SKM-1 (cell line): ENCODE results near the gene CD276.
A peak's percentile ranks its signal among the peaks of the same experiment; 100 is the strongest.
"Not testable (repeated sequence)": the region's sequence is repeated elsewhere in the genome, so short reads cannot be mapped to it uniquely, and the experiment has no call there.

Source experiments
- DNase-seq: peaks from one replicate; lab custom pipeline; 2025; ENCODE audit not compliant: unreplicated experiment; lab: John Stamatoyannopoulos, UW

The CD276 gene

GRCh38 chr15:73683777-73684580 lies at the start of gene CD276:
Gene CD276, plus strand, starts transcription at chr15:73684383. Its CDS starts 15,257 bp downstream, at chr15:73699640.
- no peak for DNase-seq

- no peak for DNase-seq
Measured at GRCh38 chr15:73637527-73637926, 46.7 kb upstream of the CD276 start.

GRCh38 chr15:73639464-73639863 lies 44.7 kb upstream of the CD276 start:
- not testable (repeated sequence) for DNase-seq

DNA sequence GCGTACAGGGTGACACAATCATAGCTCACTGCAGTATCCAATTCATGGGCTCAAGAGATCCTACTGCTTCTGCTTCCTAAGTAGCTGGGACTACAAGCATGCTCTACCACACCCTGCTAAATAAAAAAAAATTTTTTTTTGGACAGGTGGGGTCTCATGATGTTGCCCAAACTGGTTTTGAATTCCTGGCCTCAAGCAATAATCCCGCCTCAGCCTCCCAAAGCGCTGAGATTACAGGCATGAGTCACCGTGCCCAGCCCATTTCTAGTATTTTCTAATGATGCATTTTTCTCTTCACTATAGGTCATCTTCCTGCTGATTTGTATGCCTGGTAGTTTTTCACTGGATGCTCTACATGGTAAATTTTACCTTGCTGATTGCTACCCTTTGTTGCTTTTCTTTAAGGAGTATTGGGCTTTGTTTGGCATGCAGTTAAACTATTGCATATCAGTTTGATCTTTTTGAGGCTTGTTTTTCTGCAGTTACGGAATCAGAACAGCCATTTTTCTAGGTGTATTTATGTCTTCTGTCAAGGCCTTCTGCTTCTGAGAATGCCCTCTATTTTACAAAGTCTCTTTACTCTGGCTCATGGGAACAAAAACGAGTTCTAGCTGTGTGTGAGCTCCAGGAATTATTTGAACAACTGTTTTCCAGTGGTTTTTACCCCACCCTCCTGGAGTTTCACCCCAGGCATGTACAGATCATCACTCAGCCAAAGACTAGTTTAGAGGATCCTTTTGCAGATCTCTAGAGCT lies 36.7 kb upstream of the CD276 start:
- no peak for DNase-seq

DNA sequence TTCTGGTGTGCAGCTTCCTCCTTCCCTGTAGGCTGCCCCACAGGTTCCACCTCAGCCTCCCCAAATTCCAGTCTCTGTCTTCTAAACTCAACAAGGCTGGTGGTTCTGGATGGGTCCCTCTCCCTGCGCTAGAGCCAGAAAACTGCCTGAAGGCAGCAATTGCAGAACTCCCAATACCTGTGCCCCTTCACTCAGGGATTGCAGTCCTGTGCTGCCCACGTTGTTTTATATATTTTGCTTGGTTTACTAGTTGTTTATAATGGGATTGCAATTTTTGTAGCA lies 36.2 kb upstream of the CD276 start:
- DNase-seq: no peak

GRCh38 chr15:73650416-73651126 lies 33.6 kb upstream of the CD276 start:
- peak; percentile 9 for DNase-seq

- no peak for DNase-seq
Measured at GRCh38 chr15:73654659-73655058, 29.5 kb upstream of the CD276 start.

DNA sequence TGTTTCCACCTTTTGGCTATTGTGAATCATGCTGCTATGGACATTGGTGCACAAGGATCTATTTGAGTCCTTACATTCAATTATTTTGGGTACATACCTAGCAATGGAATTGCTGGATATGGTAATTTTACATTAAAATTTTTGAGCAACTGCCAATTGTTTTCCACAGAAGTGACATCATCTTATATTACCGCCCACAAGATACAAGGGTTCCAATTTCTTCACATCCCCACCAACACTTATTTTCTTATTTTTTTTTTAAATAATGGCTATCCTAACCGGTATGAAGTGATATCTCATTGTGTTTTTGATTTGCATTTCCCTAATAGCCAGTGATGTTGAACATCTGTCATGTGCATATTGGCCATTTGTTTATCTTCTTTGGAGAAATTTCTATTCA lies 28.5 kb upstream of the CD276 start:
- DNase-seq: no peak

- DNase-seq: no peak
Measured at GRCh38 chr15:73658645-73659044, 25.5 kb upstream of the CD276 start.

- no peak for DNase-seq
Measured at GRCh38 chr15:73660455-73660854, 23.7 kb upstream of the CD276 start.

GRCh38 chr15:73674587-73674986 lies 9.6 kb upstream of the CD276 start:
- no peak for DNase-seq

DNA sequence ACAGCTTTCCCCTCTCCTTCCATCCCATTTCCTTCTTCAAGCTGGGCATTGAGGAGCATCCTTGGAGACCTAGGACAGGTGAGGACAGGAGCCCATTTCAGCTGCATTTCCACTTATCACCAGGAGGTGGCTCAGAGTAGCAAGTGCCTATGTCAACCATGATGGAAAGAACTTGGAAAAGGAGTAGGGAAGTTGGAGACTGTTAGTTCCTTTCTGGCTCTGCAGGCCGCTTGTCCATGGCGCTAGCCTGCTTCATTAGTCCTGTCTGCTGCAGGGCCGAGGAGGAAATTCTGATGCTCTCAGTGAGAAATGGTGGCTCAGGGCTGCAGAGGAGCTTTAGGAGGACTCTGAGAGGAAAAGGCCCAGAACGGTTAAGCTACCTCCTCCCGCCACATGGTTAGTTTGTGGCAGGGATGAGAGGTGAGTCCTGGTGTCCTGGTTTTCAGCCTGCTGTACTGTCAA lies 7.0 kb upstream of the CD276 start:
- DNase-seq: no peak

- DNase-seq: no peak
Measured at GRCh38 chr15:73677733-73678132, 6.5 kb upstream of the CD276 start.

DNA sequence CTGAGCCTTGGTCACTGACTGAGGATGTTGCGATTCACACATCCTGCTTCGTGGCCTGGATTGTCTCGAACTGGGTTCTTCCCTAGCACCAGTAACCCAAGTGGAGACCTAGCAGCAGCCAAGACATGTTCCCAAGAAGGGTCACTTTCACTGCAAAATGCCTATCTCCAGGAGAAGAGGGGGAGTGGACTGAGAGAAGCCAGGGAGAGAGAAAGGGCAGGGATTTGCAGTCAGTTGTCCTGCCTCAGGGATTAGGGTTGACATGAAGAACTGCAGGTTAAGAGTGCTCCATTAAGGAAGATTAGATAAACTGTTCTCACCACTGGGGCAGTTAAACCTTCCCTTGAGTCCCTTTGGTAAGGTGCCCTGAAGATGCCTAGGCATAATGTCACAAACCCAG lies 5.7 kb upstream of the CD276 start:
- no peak for DNase-seq

- no peak for DNase-seq
Measured at GRCh38 chr15:73679180-73679579, 5.0 kb upstream of the CD276 start.

DNA sequence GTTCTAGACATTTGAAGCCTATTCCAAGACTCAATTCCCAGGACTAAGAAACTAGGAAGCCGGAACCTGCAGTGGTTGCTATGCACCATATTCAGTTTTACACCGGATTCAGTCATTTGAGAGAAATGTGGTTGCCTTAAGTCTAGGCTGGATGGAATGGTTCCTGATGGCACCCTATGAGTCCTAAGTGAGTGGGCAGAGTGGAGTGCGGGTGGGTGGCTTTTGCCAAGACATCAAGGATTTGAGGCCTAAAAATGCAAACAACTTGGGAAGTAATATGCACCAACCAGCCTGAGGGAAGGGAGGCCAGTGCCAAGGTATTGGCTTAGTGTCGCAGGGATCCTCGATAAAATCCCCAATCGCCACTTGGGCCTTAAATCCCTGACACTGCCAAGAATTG lies 4.2 kb upstream of the CD276 start:
- DNase-seq: no peak

DNA sequence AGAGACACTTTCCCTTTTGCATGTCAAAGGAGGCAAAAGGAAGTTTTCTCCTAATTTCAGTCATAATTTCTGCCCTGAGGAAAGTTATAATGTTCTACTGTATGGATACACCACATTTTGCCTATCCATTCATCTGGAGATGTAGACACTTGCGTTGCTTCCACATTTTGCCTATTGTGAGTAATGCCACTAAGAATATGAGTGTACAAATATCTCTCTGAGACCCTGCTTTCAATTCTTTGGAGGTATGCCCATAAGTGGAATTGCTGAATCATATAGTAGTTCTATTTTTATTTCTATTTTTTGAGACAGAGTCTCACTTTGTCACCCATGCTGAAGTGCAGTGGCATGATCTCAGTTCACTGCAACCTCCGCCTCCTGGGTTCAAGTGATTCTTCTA lies 3.6 kb upstream of the CD276 start:
- no peak for DNase-seq

GRCh38 chr15:73681063-73681462 lies 3.1 kb upstream of the CD276 start:
- no peak for DNase-seq

DNA sequence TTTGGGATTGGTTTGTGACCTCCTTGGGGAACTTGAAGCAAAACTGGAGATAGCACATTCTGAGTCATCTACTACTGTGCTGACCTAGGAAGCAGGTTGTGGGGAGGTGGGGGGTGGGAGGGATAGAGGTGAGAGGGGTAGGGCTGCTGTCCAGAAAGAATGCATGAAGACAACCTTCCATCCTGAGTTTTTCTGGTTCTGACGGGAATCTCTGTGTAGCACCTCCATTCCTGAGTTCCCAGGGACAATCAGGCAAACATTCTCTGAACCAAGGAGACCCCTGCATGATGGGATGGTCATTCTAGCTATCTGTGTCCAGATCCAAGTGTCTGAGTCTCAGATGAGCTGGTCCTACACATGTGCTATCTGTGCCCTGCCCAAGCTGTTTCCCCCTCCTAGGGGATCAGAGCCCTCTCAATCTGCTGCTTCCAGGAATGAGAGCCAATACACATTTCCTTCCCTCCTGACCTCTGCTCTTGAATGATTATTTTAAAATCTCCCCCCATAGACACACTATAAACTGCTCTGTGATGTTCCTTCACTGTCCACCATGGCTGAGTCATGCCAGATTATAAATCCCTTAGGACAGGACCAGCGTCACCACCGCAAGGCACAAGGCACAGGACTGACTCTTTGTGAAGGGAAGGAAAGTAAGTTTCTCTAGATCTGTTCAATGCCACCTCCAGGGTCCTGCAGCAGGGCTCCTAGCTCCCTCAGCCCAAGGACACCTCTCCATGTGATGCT lies 2.2 kb upstream of the CD276 start:
- DNase-seq: no peak

DNA sequence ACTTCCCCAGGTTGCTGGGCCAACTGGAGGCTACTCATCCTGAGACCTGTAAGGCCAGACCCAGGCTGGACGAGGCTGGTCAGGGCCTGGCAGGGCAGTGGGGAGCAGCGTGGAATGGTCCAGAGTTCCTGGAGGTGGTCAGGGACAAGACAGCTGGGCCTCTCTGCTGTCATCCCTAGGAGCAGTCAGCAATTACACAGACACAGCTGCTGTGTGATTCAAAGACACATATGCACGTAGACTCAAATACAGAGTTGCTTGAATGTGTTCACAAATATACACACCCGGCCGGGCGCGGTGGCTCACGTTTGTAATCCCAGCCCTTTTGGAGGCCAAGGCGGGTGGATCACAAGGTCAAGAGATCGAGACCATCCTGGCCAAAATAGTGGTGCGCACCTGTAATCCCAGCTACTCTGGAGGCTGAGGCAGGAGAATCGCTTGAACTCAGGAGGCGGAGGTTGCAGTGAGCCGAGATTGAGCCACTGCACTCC lies 1.5 kb upstream of the CD276 start:
- DNase-seq: no peak

DNA sequence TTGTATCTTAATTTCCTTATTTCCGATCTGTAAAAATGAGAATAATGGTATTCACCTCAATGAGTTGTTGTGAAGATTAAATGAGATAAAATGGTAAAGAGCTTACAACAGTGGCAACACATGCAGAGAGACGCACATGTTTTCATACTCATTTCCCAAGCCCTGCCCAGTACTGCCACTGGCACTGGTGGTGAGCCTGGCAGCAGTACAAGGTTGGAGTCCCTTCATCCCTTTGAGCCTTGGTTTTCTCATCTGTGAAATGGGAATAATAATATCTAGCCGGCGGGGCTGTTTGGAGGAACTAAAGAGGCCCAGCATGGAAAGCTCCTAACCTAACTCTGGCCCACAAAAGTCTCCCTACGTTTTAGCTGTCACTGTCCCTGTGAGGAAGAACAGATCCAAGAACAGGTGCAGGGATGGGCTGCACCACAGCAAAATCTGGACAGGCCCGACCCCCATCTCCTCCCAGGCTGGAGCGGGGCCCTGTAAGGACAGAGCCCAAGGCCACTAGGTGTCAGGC lies 866 bp upstream of the CD276 start:
- DNase-seq: no peak
